IMR-90 (cell line): ENCODE results near the gene RIC3. TPM values are rescaled to one million over a fixed set of nuclear protein-coding genes. Genes with fewer than 3 reads are reported as not detected.

Experiments
- ATAC-seq: fragments of 200-7000 bp; cut with Tn5 transposase; 2 replicates; pipeline ENCODE4 v1.9.1; 2020; ENCODE audit warnings: low read depth, mild to moderate bottlenecking, moderate library complexity
- BruUV-seq: library from RNA; stranded (reverse); fragments of 400-500 nt; replicated peaks from 2 replicates; lab custom pipeline; 2021; lab: Mats Ljungman, UMichigan
- CTCF ChIA-PET: fragments of 300-600 bp; formaldehyde crosslinking; extraction: SDS; loops from one replicate; lab custom pipeline; 2021; ENCODE audit warnings: antibody characterized with exemption; lab: Yijun Ruan, JAX
- POLR2A ChIA-PET: fragments of 300-600 bp; sonication (Branson Sonifier 250); formaldehyde crosslinking; loops from one replicate; lab custom pipeline; 2022; ENCODE audit warnings: antibody characterized with exemption; ENCODE audit not compliant: unreplicated experiment; lab: Charles Lee
- DNase-seq: peaks from one replicate; pipeline ENCODE4 v3.0.0; 2013
- H2AFZ ChIP-seq: replicated peaks from 2 replicates; pipeline ENCODE3; 2013; ENCODE audit warnings: low read length, mild to moderate bottlenecking; ENCODE audit not compliant: poor library complexity
- H2AK5ac ChIP-seq: 2 replicates; pipeline ENCODE4 v1.6.1; 2013; ENCODE audit warnings: low read depth, low read length, inconsistent platforms
- H2AK9ac ChIP-seq: replicated peaks from 2 replicates; pipeline ENCODE3; 2013; ENCODE audit warnings: mild to moderate bottlenecking, low read depth, low read length, moderate library complexity; ENCODE audit not compliant: poor library complexity
- H2BK120ac ChIP-seq: 2 replicates; pipeline ENCODE4 v1.6.1; 2013; ENCODE audit warnings: low read depth, low read length, inconsistent platforms
- H2BK15ac ChIP-seq: 3 replicates; pipeline ENCODE4 v1.6.1; 2013; ENCODE audit warnings: low read depth, low read length, inconsistent platforms
- H2BK20ac ChIP-seq: 2 replicates; pipeline ENCODE4 v1.6.1; 2013; ENCODE audit warnings: low read depth, mild to moderate bottlenecking, inconsistent platforms, low read length, moderate library complexity
- H2BK5ac ChIP-seq: 2 replicates; pipeline ENCODE4 v1.6.1; 2013; ENCODE audit warnings: mild to moderate bottlenecking, low read depth, low read length, inconsistent platforms; ENCODE audit not compliant: poor library complexity, severe bottlenecking
- H3K14ac ChIP-seq: replicated peaks from 2 replicates; pipeline ENCODE4 v1.6.1; 2013; ENCODE audit warnings: low read depth, low read length, inconsistent platforms
- H3K18ac ChIP-seq: 2 replicates; pipeline ENCODE4 v1.6.1; 2013; ENCODE audit warnings: low read depth, low read length, control low read depth
- H3K23ac ChIP-seq: 2 replicates; pipeline ENCODE4 v1.6.1; 2013; ENCODE audit warnings: low read depth, low read length, inconsistent platforms
- H3K27ac ChIP-seq: 2 replicates; pipeline ENCODE4 v1.5.1; 2013; ENCODE audit warnings: mild to moderate bottlenecking, control low read depth, low read length; ENCODE audit not compliant: insufficient read depth
- H3K27me3 ChIP-seq: 2 replicates; pipeline ENCODE4 v1.6.1; 2013; ENCODE audit warnings: low read length; ENCODE audit not compliant: control insufficient read depth, insufficient read depth
- H3K36me3 ChIP-seq: 2 replicates; pipeline ENCODE4 v1.6.1; 2013; ENCODE audit warnings: low read length, mixed read lengths; ENCODE audit not compliant: control insufficient read depth, insufficient read depth
- H3K4ac ChIP-seq: 2 replicates; pipeline ENCODE4 v1.6.1; 2013; ENCODE audit warnings: low read depth, low read length, inconsistent platforms
- H3K4me1 ChIP-seq: 2 replicates; pipeline ENCODE4 v1.6.1; 2013; ENCODE audit warnings: low read length, mixed read lengths; ENCODE audit not compliant: control insufficient read depth, insufficient read depth
- H3K4me2 ChIP-seq: 2 replicates; pipeline ENCODE4 v1.6.1; 2013; ENCODE audit warnings: low read depth, mild to moderate bottlenecking, control low read depth, low read length, moderate library complexity
- H3K4me3 ChIP-seq: 2 replicates; pipeline ENCODE4 v1.5.1; 2013; ENCODE audit warnings: low read depth, mild to moderate bottlenecking, control low read depth, low read length, moderate library complexity; ENCODE audit not compliant: insufficient read depth
- H3K56ac ChIP-seq: 2 replicates; pipeline ENCODE4 v1.6.1; 2013; ENCODE audit warnings: low read length, inconsistent platforms; ENCODE audit not compliant: insufficient read depth; ENCODE audit errors: extremely low read depth
- H3K79me1 ChIP-seq, 2 experiments: 2 replicates each; pipeline ENCODE4 v1.6.1; 2013; ENCODE audit warnings: low read length in 2 of 2, inconsistent platforms in 1 of 2, low read depth in 1 of 2
- H3K9ac ChIP-seq: 2 replicates; pipeline ENCODE4 v1.6.1; 2013; ENCODE audit warnings: low read depth, low read length, control low read depth
- H3K9me1 ChIP-seq: 2 replicates; pipeline ENCODE4 v1.6.1; 2013; ENCODE audit warnings: low read length, inconsistent platforms; ENCODE audit not compliant: insufficient read depth
- H3K9me3 ChIP-seq: 2 replicates; pipeline ENCODE4 v1.6.1; 2013; ENCODE audit warnings: low read length; ENCODE audit not compliant: control insufficient read depth, insufficient read depth
- H4K20me1 ChIP-seq: 2 replicates; pipeline ENCODE4 v1.6.1; 2013; ENCODE audit warnings: low read length, inconsistent platforms; ENCODE audit not compliant: insufficient read depth
- H4K5ac ChIP-seq: 2 replicates; pipeline ENCODE4 v1.6.1; 2013; ENCODE audit warnings: mild to moderate bottlenecking, low read depth, low read length, control low read depth
- H4K8ac ChIP-seq, 2 experiments: 2 replicates each; pipeline ENCODE4 v1.6.1; 2013; ENCODE audit warnings: low read depth in 2 of 2, low read length in 2 of 2, control low read depth in 1 of 2, inconsistent platforms in 1 of 2
- H4K91ac ChIP-seq: 2 replicates; pipeline ENCODE4 v1.6.1; 2013; ENCODE audit warnings: low read depth, low read length, inconsistent platforms; ENCODE audit not compliant: insufficient read depth
- NFE2L2 ChIP-seq: fragments of 150-350 bp; IDR thresholded peaks from 2 replicates; pipeline ENCODE4 v1.6.1; 2016; ENCODE audit warnings: low read depth, mild to moderate bottlenecking, low read length
- WGBS, 2 experiments: methylation state at CpG; one replicate each; pipeline versions ENCODE4 v1.1.5 to v1.1.7; 2013; ENCODE audit warnings: missing lambda C conversion rate in 2 of 2; ENCODE audit not compliant: insufficient read length in 1 of 2; ENCODE audit errors: extremely low coverage in 2 of 2; 5-methylcytosine and 5-hydroxymethylcytosine counted together
- dilution Hi-C: fragments of 300-500 bp; cut with HindIII; formaldehyde crosslinking; loops from one replicate; pipeline ENCODE4 v1.14.3; 2018; ENCODE audit warnings: low sequenced_read_pairs; ENCODE audit not compliant: unreplicated experiment
- in situ Hi-C: fragments of 300-500 bp; cut with MboI; formaldehyde crosslinking; loops from 3 replicates; pipeline ENCODE4 v1.14.3; 2019; ENCODE audit warnings: low sequenced_read_pairs, inconsistent platforms, mixed read lengths
- intact Hi-C: fragments of 100-400 bp; cut with micrococcal nuclease; formaldehyde crosslinking; loops from 2 replicates; pipeline ENCODE4 v1.10.0; 2022
- polyA plus RNA-seq, 3 experiments: library from polyadenylated mRNA; depleted of rRNA; stranded (reverse); fragments of >200 nt; gene quantifications; 2 replicates each; pipeline ENCODE4 v1.2.3, GENCODE V29; 2012; ENCODE audit warnings: low replicate concordance in 1 of 3
- total RNA-seq: library from RNA; depleted of rRNA; stranded (reverse); fragments of >200 nt; gene quantifications from 2 replicates; pipeline ENCODE4 v1.2.3, GENCODE V29; 2012

Gene RIC3
- total and polyA plus RNA-seq, 2 of the 4 experiments (the other 2 are of a cell fraction): not detected

- no peaks in the 10 kb centered on the region for H3K4me1 ChIP-seq
- H4K5ac ChIP-seq: no peak overlapping the region
- no peak overlapping the region for H2AFZ ChIP-seq
- no peak overlapping the region for H2BK20ac ChIP-seq
- in situ Hi-C loops: no loop called here
- POLR2A ChIA-PET: no interaction called here
- dilution Hi-C loops: no loop called here
- no peak overlapping the region for H3K4me3 ChIP-seq
- H2BK120ac ChIP-seq: no peak overlapping the region
- no peak overlapping the region for H3K56ac ChIP-seq
- H2BK5ac ChIP-seq: no peak overlapping the region
- ATAC-seq (no peak), DNase-seq (no peak)
- no peaks in the 10 kb centered on the region for H3K79me1 ChIP-seq
- H3K4ac ChIP-seq: no peak overlapping the region
- H3K14ac ChIP-seq: no peak overlapping the region
- no peaks in the 10 kb centered on the region for H3K9me3 ChIP-seq
- H4K8ac ChIP-seq: no peak overlapping the region
- no peaks in the 10 kb centered on the region for H3K9me1 ChIP-seq
- no peak overlapping the region for H2AK5ac ChIP-seq
- no peak overlapping the region for H3K18ac ChIP-seq
- intact Hi-C loops: no loop called here
- CTCF ChIA-PET: no interaction called here
- H2AK9ac ChIP-seq: no peak overlapping the region
- H3K36me3 ChIP-seq: no peaks in the 10 kb centered on the region
- no peak overlapping the region for H3K23ac ChIP-seq
- H4K20me1 ChIP-seq: no peaks in the 10 kb centered on the region
- no CpG with 5 or more reads among the region's 3 CpGs for WGBS, 2 experiments
- H4K91ac ChIP-seq: no peak overlapping the region
- no peak overlapping the region for H3K27ac ChIP-seq
- no TSS peak for BruUV-seq
- no peak overlapping the region for H3K4me2 ChIP-seq
- no peak for TF ChIP-seq NFE2L2
- H2BK15ac ChIP-seq: no peak overlapping the region
- H3K27me3 ChIP-seq: peaks cover 2% of the 10 kb centered on the region; the same call in 1 of the 2 replicates
- no peak overlapping the region for H3K9ac ChIP-seq
These were observed 11.9 kb downstream of the RIC3 start for GRCh38 chr11:8156877-8157276.
